DND-41 (cell line): Measurements from ENCODE around the gene SMIM3.

Experiments used
- EZH2 ChIP-seq: IDR thresholded peaks from 3 replicates; pipeline ENCODE4 v1.6.1; 2012; ENCODE audit warnings: borderline replicate concordance, low read depth, mild to moderate bottlenecking, moderate library complexity, low read length, inconsistent platforms; ENCODE audit not compliant: severe bottlenecking
- TF ChIP-seq, protein P1 (sequence below): IDR thresholded peaks from 2 replicates; pipeline ENCODE4 v1.5.1; 2012; ENCODE audit warnings: borderline replicate concordance, low read length, moderate library complexity, mild to moderate bottlenecking; ENCODE audit not compliant: poor library complexity, severe bottlenecking; ENCODE audit errors: extremely low read depth

DNA sequence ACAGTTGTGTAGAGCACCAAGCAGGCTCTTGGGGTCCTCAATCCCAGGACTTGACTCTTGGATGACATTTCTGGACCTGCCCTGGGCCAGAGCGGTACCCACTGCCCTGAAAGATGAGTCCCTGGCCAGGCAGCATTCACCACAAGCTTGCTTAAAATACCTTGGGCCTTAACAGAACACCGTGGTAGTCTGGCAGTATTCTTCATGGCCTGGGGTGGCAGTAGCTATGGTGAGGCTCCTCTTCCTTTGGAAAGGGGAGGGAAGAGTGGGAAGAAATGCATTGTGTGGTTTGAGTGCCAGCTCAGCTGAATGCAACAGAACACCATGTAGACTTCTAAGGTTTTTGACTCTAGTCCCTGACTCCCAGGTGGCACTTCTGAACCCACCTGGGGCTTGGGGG, 38.4 kb downstream of the SMIM3 start:
- TF ChIP-seq, protein P1, sequence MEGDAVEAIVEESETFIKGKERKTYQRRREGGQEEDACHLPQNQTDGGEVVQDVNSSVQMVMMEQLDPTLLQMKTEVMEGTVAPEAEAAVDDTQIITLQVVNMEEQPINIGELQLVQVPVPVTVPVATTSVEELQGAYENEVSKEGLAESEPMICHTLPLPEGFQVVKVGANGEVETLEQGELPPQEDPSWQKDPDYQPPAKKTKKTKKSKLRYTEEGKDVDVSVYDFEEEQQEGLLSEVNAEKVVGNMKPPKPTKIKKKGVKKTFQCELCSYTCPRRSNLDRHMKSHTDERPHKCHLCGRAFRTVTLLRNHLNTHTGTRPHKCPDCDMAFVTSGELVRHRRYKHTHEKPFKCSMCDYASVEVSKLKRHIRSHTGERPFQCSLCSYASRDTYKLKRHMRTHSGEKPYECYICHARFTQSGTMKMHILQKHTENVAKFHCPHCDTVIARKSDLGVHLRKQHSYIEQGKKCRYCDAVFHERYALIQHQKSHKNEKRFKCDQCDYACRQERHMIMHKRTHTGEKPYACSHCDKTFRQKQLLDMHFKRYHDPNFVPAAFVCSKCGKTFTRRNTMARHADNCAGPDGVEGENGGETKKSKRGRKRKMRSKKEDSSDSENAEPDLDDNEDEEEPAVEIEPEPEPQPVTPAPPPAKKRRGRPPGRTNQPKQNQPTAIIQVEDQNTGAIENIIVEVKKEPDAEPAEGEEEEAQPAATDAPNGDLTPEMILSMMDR = no peak
- TF ChIP-seq EZH2 = no peak
